GM20431 (cell line): Measurements from ENCODE around the gene DDI1.

Source experiments
- in situ Hi-C: fragments of 300-500 bp; cut with MseI, MboI; formaldehyde crosslinking; loops from one replicate; pipeline ENCODE4 v1.15.0; 2020; ENCODE audit warnings: low sequenced_read_pairs; ENCODE audit not compliant: unreplicated experiment

DDI1 gene

GRCh38 chr11:104073950-104074705, 37.7 kb downstream of the DDI1 start:
- in situ Hi-C loops, result no loop called here

GRCh38 chr11:104075091-104075490, 38.7 kb downstream of the DDI1 start:
- in situ Hi-C loops, result no loop called here

- in situ Hi-C loops, result no loop called here
These were observed 39.3 kb downstream of the DDI1 start for GRCh38 chr11:104075706-104076105.

- in situ Hi-C loops, result no loop called here
These were observed 40.0 kb downstream of the DDI1 start for GRCh38 chr11:104076455-104076854.

- in situ Hi-C loops, result no loop called here
These were observed 41.8 kb downstream of the DDI1 start for GRCh38 chr11:104078245-104078644.

- in situ Hi-C loops, result no loop called here
These were observed 42.6 kb downstream of the DDI1 start for GRCh38 chr11:104078995-104079394.

GRCh38 chr11:104086621-104087020, 50.2 kb downstream of the DDI1 start:
- in situ Hi-C loops, result no loop called here
